Activated T-helper 1 cell treated with anti-CD3 and anti-CD28 coated beads, Interleukin-12 subunit alpha, Interleukin-12 subunit beta, Interleukin-2, Interleukin-4 antibody, amounts not matched to agents 30 ng/mL and 10 ng/mL and 1 ng/mL, durations not matched to agents 14 hours and 24 hours and 36 hours (primary cell): ENCODE results near the gene TBC1D22A. TPM values are rescaled to one million over a fixed set of nuclear protein-coding genes. Genes with fewer than 3 reads are reported as not detected.

Experiments used
- DNase-seq: peaks from one replicate; pipeline ENCODE4 v3.0.0; 2021; ENCODE audit warnings: low spot score
- H3K27ac Mint-ChIP-seq: one replicate; pipeline ENCODE4 v1.8.0; 2021; ENCODE audit warnings: mild to moderate bottlenecking, mixed read lengths
- H3K27me3 Mint-ChIP-seq: one replicate; pipeline ENCODE4 v1.8.0; 2022; ENCODE audit warnings: mild to moderate bottlenecking, moderate library complexity, mixed read lengths; ENCODE audit not compliant: insufficient read depth
- H3K36me3 Mint-ChIP-seq: one replicate; pipeline ENCODE4 v1.8.0; 2021; ENCODE audit warnings: low read depth, mixed read lengths
- H3K4me1 Mint-ChIP-seq: one replicate; pipeline ENCODE4 v1.8.0; 2021; ENCODE audit warnings: low read depth, mixed read lengths
- H3K4me3 Mint-ChIP-seq: one replicate; pipeline ENCODE4 v1.8.0; 2021; ENCODE audit warnings: mild to moderate bottlenecking, moderate library complexity, mixed read lengths
- H3K9me3 Mint-ChIP-seq: one replicate; pipeline ENCODE4 v1.8.0; 2021; ENCODE audit warnings: mixed read lengths
- intact Hi-C: fragments of 100-400 bp; cut with micrococcal nuclease; formaldehyde crosslinking; loops from one replicate; pipeline ENCODE4 v1.15.1; 2024
- total RNA-seq: library from RNA; stranded (reverse); gene quantifications from 2 replicates; pipeline ENCODE4 v1.2.3, GENCODE V29; 2022

TBC1D22A gene
- total RNA-seq, 1 donor from 2014 or later, result 42.4 TPM

DNA sequence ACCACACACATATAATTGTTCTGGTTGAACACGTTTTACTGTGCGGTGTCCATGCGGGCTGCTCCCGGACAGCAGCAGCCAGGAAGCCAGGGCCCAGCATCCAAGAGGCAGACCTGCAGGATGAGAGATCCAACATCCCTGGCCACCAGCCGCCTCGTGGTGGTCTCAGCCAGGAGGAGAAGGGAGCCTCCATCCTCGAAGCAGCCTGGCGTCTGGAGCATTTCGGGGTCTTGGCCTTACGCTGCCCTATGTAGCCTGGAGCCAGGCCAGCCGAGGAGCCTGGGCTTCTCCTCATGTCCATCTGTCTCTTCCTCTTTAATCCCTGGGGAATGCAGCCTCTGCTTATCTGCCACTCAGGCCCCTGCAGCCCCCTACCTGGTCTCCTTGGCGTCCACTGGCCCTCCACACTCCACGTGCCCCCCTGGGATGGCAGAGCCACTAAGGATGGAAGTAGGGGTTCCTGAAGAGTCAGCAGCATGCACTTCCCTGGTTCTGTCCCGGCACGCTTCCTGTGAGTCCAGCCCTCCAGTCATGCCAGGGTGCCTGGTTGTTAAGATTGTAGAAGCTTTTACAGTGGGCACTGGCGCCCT lies 253.2 kb downstream of the TBC1D22A start:
- peaks cover 12% of the 10 kb centered on the region for H3K4me1 Mint-ChIP-seq
- intact Hi-C loops, result no loop called here

GRCh38 chr22:47016631-47017030 lies 254.2 kb downstream of the TBC1D22A start:
- H3K4me1 Mint-ChIP-seq, result peaks cover 12% of the 10 kb centered on the region
- H3K9me3 Mint-ChIP-seq, result peaks cover 22% of the 10 kb centered on the region
- H3K27ac Mint-ChIP-seq, result no peak overlapping the region
- intact Hi-C loops, result no loop called here
- H3K4me3 Mint-ChIP-seq, result no peak overlapping the region
- DNase-seq, result no peak
- no peaks in the 10 kb centered on the region for H3K27me3 Mint-ChIP-seq
- H3K36me3 Mint-ChIP-seq, result peaks cover 7% of the 10 kb centered on the region

More for the DNA sequence above, 253.2 kb downstream of the TBC1D22A start:
- Mint-ChIP-seq H3K27me3 (no peaks in the 10 kb centered on the region), H3K9me3 (peaks cover 22% of the 10 kb centered on the region), H3K27ac (no peak overlapping the region), H3K4me3 (no peak overlapping the region), H3K36me3 (peaks cover 7% of the 10 kb centered on the region)
- no peak for DNase-seq

- peaks cover 11% of the 10 kb centered on the region for H3K4me1 Mint-ChIP-seq
- peaks cover 22% of the 10 kb centered on the region for H3K9me3 Mint-ChIP-seq
- intact Hi-C loops, result no loop called here
- DNase-seq, result no peak
- no peak overlapping the region for H3K4me3 Mint-ChIP-seq
- no peaks in the 10 kb centered on the region for H3K27me3 Mint-ChIP-seq
- peaks cover 7% of the 10 kb centered on the region for H3K36me3 Mint-ChIP-seq
- H3K27ac Mint-ChIP-seq, result no peak overlapping the region
Observed at GRCh38 chr22:47017245-47017644, 254.8 kb downstream of the TBC1D22A start.

DNA sequence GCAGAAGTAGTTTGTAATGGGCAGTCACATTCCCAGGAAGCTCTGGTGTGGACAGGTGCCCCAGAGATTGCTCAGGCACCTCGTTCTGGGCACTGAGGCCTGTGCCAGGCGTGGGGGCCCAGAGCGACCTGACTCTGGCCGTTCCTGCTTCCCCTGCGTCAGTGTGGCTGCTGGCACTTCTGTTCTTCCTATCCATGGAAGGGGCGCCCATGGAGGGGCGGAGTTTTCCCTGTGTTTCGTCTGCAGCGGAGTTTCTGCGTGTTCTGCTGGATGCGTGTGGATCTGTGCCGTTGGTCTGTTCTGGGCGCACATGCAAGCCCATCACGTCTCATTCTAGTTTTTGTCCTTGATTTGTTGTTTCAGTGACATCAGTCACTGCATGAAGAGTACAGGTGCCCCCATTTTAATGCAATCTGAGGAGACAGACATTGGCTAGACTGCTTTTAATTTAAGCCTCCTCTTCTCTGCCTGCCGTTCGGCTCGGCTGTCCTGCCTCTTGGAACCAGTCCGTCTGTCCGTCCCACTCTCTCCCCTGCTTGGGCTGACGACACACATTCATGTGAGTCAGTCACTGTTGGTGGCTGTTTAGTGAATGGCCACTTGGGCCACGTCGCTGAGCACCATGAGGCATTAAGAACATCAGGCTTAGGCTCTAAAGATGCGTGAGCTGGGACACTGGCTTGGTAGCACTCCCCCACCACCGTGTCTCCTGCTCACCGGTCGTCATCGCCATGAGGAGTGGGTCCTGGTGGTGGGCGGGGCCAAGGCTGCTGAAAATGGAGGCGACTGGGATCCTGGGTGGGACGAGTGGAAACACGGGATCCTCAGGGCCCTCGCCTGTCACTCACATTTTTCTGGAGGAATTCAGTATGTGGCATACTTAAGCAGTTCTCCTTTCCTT lies 255.8 kb downstream of the TBC1D22A start:
- Mint-ChIP-seq H3K9me3 (peaks cover 22% of the 10 kb centered on the region), H3K36me3 (peaks cover 7% of the 10 kb centered on the region), H3K27me3 (no peaks in the 10 kb centered on the region), H3K4me3 (no peak overlapping the region), H3K4me1 (peaks cover 1% of the 10 kb centered on the region), H3K27ac (no peak overlapping the region)
- DNase-seq, result no peak
- intact Hi-C loops, result no loop called here

- no peaks in the 10 kb centered on the region for H3K4me1 Mint-ChIP-seq
- peaks cover 22% of the 10 kb centered on the region for H3K9me3 Mint-ChIP-seq
- DNase-seq, result no peak
- intact Hi-C loops, result no loop called here
- H3K4me3 Mint-ChIP-seq, result no peak overlapping the region
- H3K27ac Mint-ChIP-seq, result no peak overlapping the region
- H3K27me3 Mint-ChIP-seq, result no peaks in the 10 kb centered on the region
- peaks cover 7% of the 10 kb centered on the region for H3K36me3 Mint-ChIP-seq
Observed at GRCh38 chr22:47019012-47019790, 256.8 kb downstream of the TBC1D22A start.

- Mint-ChIP-seq H3K27ac (no peak overlapping the region), H3K36me3 (peaks cover 7% of the 10 kb centered on the region), H3K4me3 (no peak overlapping the region), H3K9me3 (peaks cover 22% of the 10 kb centered on the region), H3K4me1 (no peaks in the 10 kb centered on the region), H3K27me3 (no peaks in the 10 kb centered on the region)
- DNase-seq, result no peak
- intact Hi-C loops, result no loop called here
Observed at GRCh38 chr22:47020166-47020565, 257.7 kb downstream of the TBC1D22A start.

- Mint-ChIP-seq H3K4me1 (no peaks in the 10 kb centered on the region), H3K4me3 (no peak overlapping the region), H3K9me3 (peaks cover 22% of the 10 kb centered on the region), H3K27ac (no peak overlapping the region), H3K36me3 (peaks cover 7% of the 10 kb centered on the region), H3K27me3 (no peaks in the 10 kb centered on the region)
- intact Hi-C loops, result no loop called here
- no peak for DNase-seq
Observed at GRCh38 chr22:47021371-47022074, 259.1 kb downstream of the TBC1D22A start.

- DNase-seq, result no peak
- peaks cover 7% of the 10 kb centered on the region for H3K36me3 Mint-ChIP-seq
- H3K9me3 Mint-ChIP-seq, result peaks cover 22% of the 10 kb centered on the region
- no peaks in the 10 kb centered on the region for H3K27me3 Mint-ChIP-seq
- H3K27ac Mint-ChIP-seq, result peak overlapping the region; percentile 38
- no peaks in the 10 kb centered on the region for H3K4me1 Mint-ChIP-seq
- intact Hi-C loops, result no loop called here
- H3K4me3 Mint-ChIP-seq, result no peak overlapping the region
Observed at GRCh38 chr22:47022075-47022473, 259.6 kb downstream of the TBC1D22A start.

GRCh38 chr22:47022475-47022874 lies 260.0 kb downstream of the TBC1D22A start:
- H3K4me3 Mint-ChIP-seq, result no peak overlapping the region
- no peak for DNase-seq
- H3K4me1 Mint-ChIP-seq, result no peaks in the 10 kb centered on the region
- peaks cover 7% of the 10 kb centered on the region for H3K36me3 Mint-ChIP-seq
- H3K9me3 Mint-ChIP-seq, result peaks cover 22% of the 10 kb centered on the region
- intact Hi-C loops, result no loop called here
- H3K27me3 Mint-ChIP-seq, result no peaks in the 10 kb centered on the region
- peak overlapping the region; percentile 38 for H3K27ac Mint-ChIP-seq

GRCh38 chr22:47023871-47024270 lies 261.4 kb downstream of the TBC1D22A start:
- intact Hi-C loops, result no loop called here
- H3K4me3 Mint-ChIP-seq, result no peak overlapping the region
- DNase-seq, result no peak
- H3K27me3 Mint-ChIP-seq, result no peaks in the 10 kb centered on the region
- H3K9me3 Mint-ChIP-seq, result peaks cover 17% of the 10 kb centered on the region
- H3K36me3 Mint-ChIP-seq, result peaks cover 4% of the 10 kb centered on the region
- H3K27ac Mint-ChIP-seq, result no peak overlapping the region
- H3K4me1 Mint-ChIP-seq, result no peaks in the 10 kb centered on the region

- Mint-ChIP-seq H3K27ac (no peak overlapping the region), H3K4me3 (no peak overlapping the region), H3K4me1 (no peaks in the 10 kb centered on the region), H3K27me3 (no peaks in the 10 kb centered on the region), H3K36me3 (no peaks in the 10 kb centered on the region), H3K9me3 (no peaks in the 10 kb centered on the region)
- no peak for DNase-seq
- intact Hi-C loops, result no loop called here
Observed at GRCh38 chr22:47027766-47028165, 265.3 kb downstream of the TBC1D22A start.

GRCh38 chr22:47029244-47030074 lies 267.0 kb downstream of the TBC1D22A start:
- Mint-ChIP-seq H3K9me3 (no peaks in the 10 kb centered on the region), H3K4me3 (no peak overlapping the region), H3K4me1 (no peaks in the 10 kb centered on the region), H3K27me3 (no peaks in the 10 kb centered on the region), H3K27ac (no peak overlapping the region), H3K36me3 (no peaks in the 10 kb centered on the region)
- no peak for DNase-seq
- intact Hi-C loops, result no loop called here
